SK-N-MC (cell line): ENCODE measurements around the gene ADCY4.

ENCODE experiments used
- EZH2 ChIP-seq: fragments of 200-600 bp; sonication (generic); IDR thresholded peaks from one replicate; pipeline ENCODE4 v1.6.1; 2017; ENCODE audit warnings: antibody characterized with exemption
- POLR2AphosphoS5 ChIP-seq: IDR thresholded peaks from 2 replicates; pipeline ENCODE4 v1.6.1; 2012; ENCODE audit warnings: mild to moderate bottlenecking, low read depth, low read length, borderline replicate concordance

DNA sequence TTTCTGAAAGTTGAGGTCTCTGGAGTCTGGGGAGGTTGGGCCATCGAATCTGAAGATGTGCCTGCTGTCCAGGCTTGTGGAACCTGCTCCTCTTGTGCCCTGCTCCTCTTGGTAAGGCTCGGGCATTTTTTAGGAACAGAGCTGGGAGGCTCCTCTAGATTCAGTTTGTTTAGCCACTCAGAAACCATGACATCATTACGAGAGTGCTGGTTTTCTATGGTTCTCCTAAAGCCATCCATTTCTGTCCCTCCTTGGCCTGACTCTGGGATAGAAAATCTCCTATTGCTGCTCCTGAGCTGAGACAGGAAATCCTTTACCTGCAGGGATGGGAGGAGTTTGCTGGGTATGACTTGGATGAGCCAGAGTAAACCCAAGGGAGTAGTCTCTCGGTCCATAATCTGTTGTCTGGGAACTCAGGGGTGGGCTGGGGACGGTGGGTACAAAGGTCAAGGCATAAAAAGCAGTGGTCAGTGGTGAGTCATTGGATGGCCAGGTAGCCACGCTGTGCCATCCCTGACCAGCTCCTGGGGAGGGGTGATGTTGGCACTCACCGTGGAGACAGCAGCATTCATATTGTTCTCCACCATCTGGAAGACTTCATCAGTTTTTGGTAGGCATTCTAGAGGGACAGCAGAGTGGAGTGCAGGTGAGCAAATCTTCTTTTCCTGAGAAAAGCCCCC is 2.4 kb upstream of the ADCY4 start:
- TF ChIP-seq POLR2AphosphoS5 (no peak), EZH2 (no peak)
